SK-N-SH treated with all-trans-retinoic acid at 6 μM for 48 hours (cell line): ENCODE data around the gene MON2.

Experiments used
- ARNTL ChIP-seq: fragments of 450-650 bp; formaldehyde crosslinking; IDR thresholded peaks from 2 replicates; pipeline ENCODE4 v1.5.0; 2020; ENCODE audit warnings: low read depth, mild to moderate bottlenecking, moderate library complexity, borderline replicate concordance
- GLIS3 ChIP-seq: fragments of 250-450 bp; sonication (Bioruptor Pico); IDR thresholded peaks from 2 replicates; pipeline ENCODE4 v1.5.0; 2020; ENCODE audit warnings: mild to moderate bottlenecking, moderate library complexity
- ISL1 ChIP-seq: fragments of 250-450 bp; sonication (Bioruptor Pico); IDR thresholded peaks from 2 replicates; pipeline ENCODE4 v2.1.2; 2022; ENCODE audit warnings: mild to moderate bottlenecking, moderate library complexity
- OSR1 ChIP-seq: fragments of 250-450 bp; sonication (Bioruptor Pico); IDR thresholded peaks from 2 replicates; pipeline ENCODE4 v1.8.0; 2022; ENCODE audit warnings: moderate library complexity, mild to moderate bottlenecking, inconsistent platforms
- RARB ChIP-seq: fragments of 250-450 bp; sonication (Bioruptor Pico); IDR thresholded peaks from 2 replicates; pipeline ENCODE4 v1.8.0; 2021; ENCODE audit warnings: mild to moderate bottlenecking, moderate library complexity
- SNAI2 ChIP-seq: fragments of 250-450 bp; sonication (Bioruptor Pico); IDR thresholded peaks from 2 replicates; pipeline ENCODE4 v1.5.0; 2020; ENCODE audit warnings: mild to moderate bottlenecking, moderate library complexity
- TOX ChIP-seq: fragments of 250-450 bp; sonication (Bioruptor Pico); IDR thresholded peaks from 2 replicates; pipeline ENCODE4 v1.8.0; 2021; ENCODE audit warnings: mild to moderate bottlenecking, moderate library complexity, borderline replicate concordance
- ZC3H10 ChIP-seq: fragments of 250-450 bp; sonication (Bioruptor Pico); IDR thresholded peaks from 2 replicates; pipeline ENCODE4 v1.5.1; 2021; ENCODE audit warnings: mild to moderate bottlenecking, moderate library complexity
- ZFP30 ChIP-seq: fragments of 450-650 bp; formaldehyde crosslinking; IDR thresholded peaks from 2 replicates; pipeline ENCODE4 v1.5.0; 2022; ENCODE audit warnings: mild to moderate bottlenecking, moderate library complexity
- ZNF8 ChIP-seq: fragments of 450-650 bp; formaldehyde crosslinking; IDR thresholded peaks from 2 replicates; pipeline ENCODE4 v1.5.0; 2020; ENCODE audit warnings: mild to moderate bottlenecking, moderate library complexity
- TF ChIP-seq, protein P1 (sequence below): fragments of 250-450 bp; sonication (Bioruptor Pico); IDR thresholded peaks from 2 replicates; pipeline ENCODE4 v1.8.0; 2020; ENCODE audit warnings: mild to moderate bottlenecking, moderate library complexity, borderline replicate concordance
- TF ChIP-seq, protein P2 (sequence below): fragments of 250-450 bp; sonication (Bioruptor Pico); IDR thresholded peaks from 2 replicates; pipeline ENCODE4 v1.8.0; 2021; ENCODE audit warnings: low read depth, mild to moderate bottlenecking, moderate library complexity, borderline replicate concordance
- TF ChIP-seq, protein P3 (sequence below): fragments of 250-450 bp; sonication (Bioruptor Pico); IDR thresholded peaks from 2 replicates; pipeline ENCODE4 v1.5.0; 2020; ENCODE audit warnings: mild to moderate bottlenecking, moderate library complexity
- TF ChIP-seq, protein P4 (sequence below): fragments of 250-450 bp; sonication (Bioruptor Pico); IDR thresholded peaks from 2 replicates; pipeline ENCODE4 v1.5.1; 2020; ENCODE audit warnings: low read depth, mild to moderate bottlenecking, moderate library complexity

DNA sequence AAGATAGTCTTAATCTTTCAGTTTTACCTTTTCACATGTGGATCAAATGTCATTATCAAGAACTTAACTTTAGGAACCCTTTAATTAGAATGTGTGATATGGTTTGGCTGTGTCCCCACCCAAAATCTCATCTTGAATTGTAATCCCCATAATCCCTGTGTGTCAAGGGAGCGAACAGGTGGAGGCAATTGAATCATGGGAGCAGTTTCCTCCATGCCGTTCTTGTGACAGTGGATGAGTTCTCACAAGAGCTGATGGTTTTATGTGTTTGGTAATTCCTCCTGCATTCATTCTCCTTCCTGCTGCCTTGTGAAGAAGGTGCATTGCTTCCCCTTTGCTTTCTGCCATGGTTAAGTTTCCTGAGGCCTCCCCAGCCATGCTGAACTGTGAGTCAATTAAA lies 160.6 kb downstream of the MON2 start:
- TF ChIP-seq, protein P1, sequence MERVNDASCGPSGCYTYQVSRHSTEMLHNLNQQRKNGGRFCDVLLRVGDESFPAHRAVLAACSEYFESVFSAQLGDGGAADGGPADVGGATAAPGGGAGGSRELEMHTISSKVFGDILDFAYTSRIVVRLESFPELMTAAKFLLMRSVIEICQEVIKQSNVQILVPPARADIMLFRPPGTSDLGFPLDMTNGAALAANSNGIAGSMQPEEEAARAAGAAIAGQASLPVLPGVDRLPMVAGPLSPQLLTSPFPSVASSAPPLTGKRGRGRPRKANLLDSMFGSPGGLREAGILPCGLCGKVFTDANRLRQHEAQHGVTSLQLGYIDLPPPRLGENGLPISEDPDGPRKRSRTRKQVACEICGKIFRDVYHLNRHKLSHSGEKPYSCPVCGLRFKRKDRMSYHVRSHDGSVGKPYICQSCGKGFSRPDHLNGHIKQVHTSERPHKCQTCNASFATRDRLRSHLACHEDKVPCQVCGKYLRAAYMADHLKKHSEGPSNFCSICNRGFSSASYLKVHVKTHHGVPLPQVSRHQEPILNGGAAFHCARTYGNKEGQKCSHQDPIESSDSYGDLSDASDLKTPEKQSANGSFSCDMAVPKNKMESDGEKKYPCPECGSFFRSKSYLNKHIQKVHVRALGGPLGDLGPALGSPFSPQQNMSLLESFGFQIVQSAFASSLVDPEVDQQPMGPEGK = no peak
- no peak for TF ChIP-seq TOX
- TF ChIP-seq, protein P2, sequence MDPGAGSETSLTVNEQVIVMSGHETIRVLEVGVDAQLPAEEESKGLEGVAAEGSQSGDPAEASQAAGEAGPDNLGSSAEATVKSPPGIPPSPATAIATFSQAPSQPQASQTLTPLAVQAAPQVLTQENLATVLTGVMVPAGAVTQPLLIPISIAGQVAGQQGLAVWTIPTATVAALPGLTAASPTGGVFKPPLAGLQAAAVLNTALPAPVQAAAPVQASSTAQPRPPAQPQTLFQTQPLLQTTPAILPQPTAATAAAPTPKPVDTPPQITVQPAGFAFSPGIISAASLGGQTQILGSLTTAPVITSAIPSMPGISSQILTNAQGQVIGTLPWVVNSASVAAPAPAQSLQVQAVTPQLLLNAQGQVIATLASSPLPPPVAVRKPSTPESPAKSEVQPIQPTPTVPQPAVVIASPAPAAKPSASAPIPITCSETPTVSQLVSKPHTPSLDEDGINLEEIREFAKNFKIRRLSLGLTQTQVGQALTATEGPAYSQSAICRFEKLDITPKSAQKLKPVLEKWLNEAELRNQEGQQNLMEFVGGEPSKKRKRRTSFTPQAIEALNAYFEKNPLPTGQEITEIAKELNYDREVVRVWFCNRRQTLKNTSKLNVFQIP = no peak
- no peak for TF ChIP-seq ISL1
- TF ChIP-seq ZNF8 (CRISPR knock-in tag) = no peak
- no peak for TF ChIP-seq OSR1 (CRISPR knock-in tag)
- TF ChIP-seq ZFP30 (CRISPR knock-in tag) = no peak
- TF ChIP-seq RARB (CRISPR knock-in tag) = no peak
- TF ChIP-seq, protein P3, sequence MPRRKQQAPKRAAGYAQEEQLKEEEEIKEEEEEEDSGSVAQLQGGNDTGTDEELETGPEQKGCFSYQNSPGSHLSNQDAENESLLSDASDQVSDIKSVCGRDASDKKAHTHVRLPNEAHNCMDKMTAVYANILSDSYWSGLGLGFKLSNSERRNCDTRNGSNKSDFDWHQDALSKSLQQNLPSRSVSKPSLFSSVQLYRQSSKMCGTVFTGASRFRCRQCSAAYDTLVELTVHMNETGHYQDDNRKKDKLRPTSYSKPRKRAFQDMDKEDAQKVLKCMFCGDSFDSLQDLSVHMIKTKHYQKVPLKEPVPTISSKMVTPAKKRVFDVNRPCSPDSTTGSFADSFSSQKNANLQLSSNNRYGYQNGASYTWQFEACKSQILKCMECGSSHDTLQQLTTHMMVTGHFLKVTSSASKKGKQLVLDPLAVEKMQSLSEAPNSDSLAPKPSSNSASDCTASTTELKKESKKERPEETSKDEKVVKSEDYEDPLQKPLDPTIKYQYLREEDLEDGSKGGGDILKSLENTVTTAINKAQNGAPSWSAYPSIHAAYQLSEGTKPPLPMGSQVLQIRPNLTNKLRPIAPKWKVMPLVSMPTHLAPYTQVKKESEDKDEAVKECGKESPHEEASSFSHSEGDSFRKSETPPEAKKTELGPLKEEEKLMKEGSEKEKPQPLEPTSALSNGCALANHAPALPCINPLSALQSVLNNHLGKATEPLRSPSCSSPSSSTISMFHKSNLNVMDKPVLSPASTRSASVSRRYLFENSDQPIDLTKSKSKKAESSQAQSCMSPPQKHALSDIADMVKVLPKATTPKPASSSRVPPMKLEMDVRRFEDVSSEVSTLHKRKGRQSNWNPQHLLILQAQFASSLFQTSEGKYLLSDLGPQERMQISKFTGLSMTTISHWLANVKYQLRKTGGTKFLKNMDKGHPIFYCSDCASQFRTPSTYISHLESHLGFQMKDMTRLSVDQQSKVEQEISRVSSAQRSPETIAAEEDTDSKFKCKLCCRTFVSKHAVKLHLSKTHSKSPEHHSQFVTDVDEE (CRISPR knock-in tag) = no peak
- TF ChIP-seq SNAI2 (CRISPR knock-in tag) = no peak
- no peak for TF ChIP-seq ARNTL (CRISPR knock-in tag)
- TF ChIP-seq, protein P4, sequence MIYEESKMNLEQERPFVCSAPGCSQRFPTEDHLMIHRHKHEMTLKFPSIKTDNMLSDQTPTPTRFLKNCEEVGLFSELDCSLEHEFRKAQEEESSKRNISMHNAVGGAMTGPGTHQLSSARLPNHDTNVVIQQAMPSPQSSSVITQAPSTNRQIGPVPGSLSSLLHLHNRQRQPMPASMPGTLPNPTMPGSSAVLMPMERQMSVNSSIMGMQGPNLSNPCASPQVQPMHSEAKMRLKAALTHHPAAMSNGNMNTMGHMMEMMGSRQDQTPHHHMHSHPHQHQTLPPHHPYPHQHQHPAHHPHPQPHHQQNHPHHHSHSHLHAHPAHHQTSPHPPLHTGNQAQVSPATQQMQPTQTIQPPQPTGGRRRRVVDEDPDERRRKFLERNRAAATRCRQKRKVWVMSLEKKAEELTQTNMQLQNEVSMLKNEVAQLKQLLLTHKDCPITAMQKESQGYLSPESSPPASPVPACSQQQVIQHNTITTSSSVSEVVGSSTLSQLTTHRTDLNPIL (CRISPR knock-in tag) = no peak
- TF ChIP-seq ZC3H10 (CRISPR knock-in tag) = no peak
- TF ChIP-seq GLIS3 (CRISPR knock-in tag) = no peak
